ENCODE results near the gene AHCYL1.
"Not testable (repeated sequence)": the region's sequence is repeated elsewhere in the genome, so short reads cannot be mapped to it uniquely, and the experiment has no call there.

The AHCYL1 gene

DNA sequence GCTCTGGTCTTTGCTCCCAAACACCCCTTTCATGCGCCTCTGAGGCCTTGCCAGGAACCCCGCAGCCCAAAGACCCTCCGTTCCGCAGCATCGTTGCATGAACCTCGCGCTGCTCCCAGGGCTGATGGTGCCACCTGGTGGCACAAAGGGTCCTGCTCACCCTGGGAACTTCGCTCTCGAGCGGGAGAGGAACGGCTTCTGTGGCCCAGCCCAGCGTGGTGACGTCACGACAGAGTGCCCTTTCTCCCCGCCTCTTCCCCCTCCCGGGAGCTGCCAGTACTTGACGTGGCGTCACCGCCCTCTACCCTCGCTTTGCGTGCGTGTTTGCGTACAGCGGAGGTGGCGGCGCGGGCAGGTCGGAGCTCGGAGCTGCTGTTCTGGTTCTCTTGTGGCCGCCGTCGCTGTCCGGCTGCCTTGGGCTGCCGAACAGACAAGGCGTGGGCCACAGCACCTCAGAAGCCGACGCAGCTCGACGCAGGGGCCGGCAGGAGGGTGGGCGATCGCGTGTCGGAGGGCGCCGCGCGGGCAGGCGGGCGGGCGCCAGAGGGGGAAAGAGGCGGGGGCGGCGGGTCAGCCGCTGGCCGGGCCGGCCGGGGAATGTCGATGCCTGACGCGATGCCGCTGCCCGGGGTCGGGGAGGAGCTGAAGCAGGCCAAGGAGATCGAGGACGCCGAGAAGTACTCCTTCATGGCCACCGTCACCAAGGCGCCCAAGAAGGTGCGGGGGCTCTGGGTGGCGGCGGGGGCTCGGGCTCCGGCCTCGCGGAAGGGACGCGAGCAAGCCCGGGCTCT, at the start of gene AHCYL1:
Gene AHCYL1, plus strand, starts transcription at position 310 of the 791 bp plus-strand sequence. Its CDS starts 288 bp downstream, at position 598.
- peak; percentile 98 for DNase-seq (ENCODE audit: low spot score)

- DNase-seq (ENCODE audit: low spot score), result no peak
These were observed 49.1 kb upstream of the AHCYL1 start for GRCh38 chr1:109935451-109935900.

DNA sequence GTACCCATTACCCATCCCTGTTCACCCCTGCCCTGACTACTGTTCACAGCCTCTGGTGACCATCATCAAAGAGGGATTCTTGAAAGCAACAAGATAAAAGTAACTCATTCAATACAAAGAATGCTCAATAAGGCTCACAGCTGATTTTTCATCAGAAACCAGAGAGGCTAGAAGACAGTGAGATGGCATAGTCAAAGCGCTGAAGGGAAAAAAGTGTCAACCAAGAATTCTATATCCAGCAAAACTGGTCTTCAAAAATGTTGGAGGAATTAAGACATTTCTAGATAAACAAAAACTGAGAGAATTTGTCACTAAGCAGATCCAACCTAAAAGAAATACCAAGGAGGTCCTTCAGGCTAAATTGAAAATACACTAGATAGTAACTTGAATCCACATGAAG, 46.8 kb upstream of the AHCYL1 start:
- DNase-seq (ENCODE audit: low spot score), result no peak

GRCh38 chr1:109938556-109938955, 46.0 kb upstream of the AHCYL1 start:
- no peak for DNase-seq (ENCODE audit: low spot score)

GRCh38 chr1:109942434-109942833, 42.1 kb upstream of the AHCYL1 start:
- no peak for DNase-seq (ENCODE audit: low spot score)

GRCh38 chr1:109944541-109944940, 40.0 kb upstream of the AHCYL1 start:
- no peak for DNase-seq (ENCODE audit: low spot score)

DNA sequence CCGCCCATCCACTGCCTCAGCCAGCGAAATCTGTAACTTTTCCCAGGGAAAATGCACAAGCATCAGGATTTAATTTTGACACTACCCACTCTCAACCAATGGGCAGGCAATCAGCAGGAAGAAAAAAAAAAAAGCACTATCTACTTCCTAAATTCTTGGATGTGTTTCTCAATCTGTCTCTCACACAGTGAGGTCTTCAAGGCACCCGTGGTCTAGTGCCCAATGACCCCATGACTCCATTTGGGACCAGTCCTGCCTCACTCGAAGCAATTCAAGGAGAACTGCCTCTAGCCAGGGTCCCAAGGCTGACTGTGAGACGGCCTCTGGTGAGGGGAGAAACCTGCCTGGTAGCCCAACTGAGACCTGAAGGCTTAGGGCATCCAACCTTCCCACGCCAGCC, 38.1 kb upstream of the AHCYL1 start:
- DNase-seq (ENCODE audit: low spot score), result no peak

DNA sequence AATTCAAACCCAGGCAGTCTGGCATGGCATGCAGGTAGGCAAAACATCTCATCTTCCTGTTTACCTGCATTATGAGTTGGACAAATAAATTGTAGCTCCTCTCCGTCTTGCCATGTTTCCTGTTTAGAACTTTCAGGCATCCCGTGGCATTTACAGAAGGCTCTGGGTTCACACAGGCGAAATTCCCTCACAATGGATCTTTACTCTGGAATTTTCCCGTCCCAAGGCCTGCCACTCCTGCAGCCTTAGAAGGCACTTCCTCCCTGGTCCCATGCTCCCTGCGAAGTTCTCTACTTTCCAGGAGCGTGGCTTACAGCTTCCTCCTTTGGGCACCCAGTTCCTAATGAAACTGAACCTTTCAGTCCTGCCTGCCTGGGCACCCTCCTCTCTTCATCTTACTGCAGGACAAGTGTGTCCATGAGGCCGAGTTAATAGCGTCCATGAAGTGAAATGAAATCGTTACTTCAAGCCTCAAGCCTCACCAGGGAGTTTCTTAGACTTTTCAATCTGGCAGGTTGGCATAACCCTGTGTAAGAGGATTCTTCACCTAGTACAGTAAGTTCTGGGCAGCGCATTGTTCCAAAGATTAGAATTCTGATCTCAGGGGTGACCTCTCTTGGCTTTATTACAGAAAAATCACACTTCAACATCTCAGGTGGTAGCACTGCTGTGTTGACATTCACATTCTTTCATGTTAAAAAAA, 36.8 kb upstream of the AHCYL1 start:
- DNase-seq (ENCODE audit: low spot score), result no peak

DNA sequence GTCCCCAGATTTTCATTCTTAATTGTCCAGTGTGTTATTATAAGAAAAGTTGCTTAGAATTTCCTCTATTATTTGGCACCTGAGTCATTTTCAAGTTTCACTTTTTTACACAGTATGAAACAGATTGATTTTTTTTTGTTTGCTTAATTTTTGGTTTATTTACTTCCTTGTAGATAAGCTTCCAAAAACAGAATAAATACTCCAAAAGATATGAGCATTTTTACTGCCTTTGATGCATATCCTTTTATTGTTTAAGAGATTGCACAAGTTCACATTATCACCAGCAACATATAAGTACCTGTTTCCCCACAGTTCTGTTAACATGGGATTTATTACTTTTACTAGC, 36.3 kb upstream of the AHCYL1 start:
- DNase-seq (ENCODE audit: low spot score), result no peak

DNA sequence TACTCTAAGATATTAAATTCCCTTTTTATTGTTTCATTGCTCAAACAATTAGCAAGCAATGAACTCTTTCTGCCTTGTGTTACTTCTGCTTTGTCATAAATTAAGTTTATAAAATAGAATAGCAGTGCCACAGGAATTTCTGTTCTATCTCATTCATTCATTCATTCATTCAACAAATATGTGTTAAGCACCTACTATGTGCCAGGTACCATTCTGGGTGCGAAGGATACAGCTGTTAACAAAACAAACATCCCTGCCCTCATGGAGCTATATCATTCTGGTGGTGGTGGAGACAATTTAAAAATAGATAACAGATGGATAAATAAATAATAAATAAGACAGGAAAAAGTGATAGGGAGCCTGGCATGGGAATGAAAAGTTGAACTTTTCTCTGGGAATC, 34.5 kb upstream of the AHCYL1 start:
- DNase-seq (ENCODE audit: low spot score), result no peak

- no peak for DNase-seq (ENCODE audit: low spot score)
These were observed 34.1 kb upstream of the AHCYL1 start for GRCh38 chr1:109950509-109950908.

- DNase-seq (ENCODE audit: low spot score), result not testable (repeated sequence)
These were observed 33.1 kb upstream of the AHCYL1 start for GRCh38 chr1:109951501-109951900.

GRCh38 chr1:109954041-109954512, 30.5 kb upstream of the AHCYL1 start:
- DNase-seq (ENCODE audit: low spot score), result no peak

- no peak for DNase-seq (ENCODE audit: low spot score)
These were observed 25.0 kb upstream of the AHCYL1 start for GRCh38 chr1:109959632-109959973.

GRCh38 chr1:109959974-109960744, 24.4 kb upstream of the AHCYL1 start:
- DNase-seq (ENCODE audit: low spot score), result no peak

DNA sequence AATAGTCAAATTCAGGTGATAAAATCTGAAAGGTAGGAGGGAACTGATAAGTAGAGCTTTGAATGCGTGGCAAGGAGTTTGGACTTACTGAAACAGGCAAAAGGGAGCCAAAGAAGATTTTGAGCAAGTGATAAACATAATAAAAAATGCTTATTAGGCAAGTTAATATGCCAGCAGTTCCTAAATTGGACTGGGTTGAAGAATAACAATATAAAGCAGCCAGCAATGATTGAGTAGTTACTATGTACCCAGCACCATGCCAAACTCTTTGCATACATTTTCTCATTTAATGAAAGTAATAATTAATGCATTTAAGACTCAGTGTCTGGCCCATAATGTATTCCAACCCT, 23.8 kb upstream of the AHCYL1 start:
- no peak for DNase-seq (ENCODE audit: low spot score)

GRCh38 chr1:109963864-109964263, 20.7 kb upstream of the AHCYL1 start:
- no peak for DNase-seq (ENCODE audit: low spot score)

- DNase-seq (ENCODE audit: low spot score), result no peak
These were observed 15.3 kb upstream of the AHCYL1 start for GRCh38 chr1:109969146-109969829.

DNA sequence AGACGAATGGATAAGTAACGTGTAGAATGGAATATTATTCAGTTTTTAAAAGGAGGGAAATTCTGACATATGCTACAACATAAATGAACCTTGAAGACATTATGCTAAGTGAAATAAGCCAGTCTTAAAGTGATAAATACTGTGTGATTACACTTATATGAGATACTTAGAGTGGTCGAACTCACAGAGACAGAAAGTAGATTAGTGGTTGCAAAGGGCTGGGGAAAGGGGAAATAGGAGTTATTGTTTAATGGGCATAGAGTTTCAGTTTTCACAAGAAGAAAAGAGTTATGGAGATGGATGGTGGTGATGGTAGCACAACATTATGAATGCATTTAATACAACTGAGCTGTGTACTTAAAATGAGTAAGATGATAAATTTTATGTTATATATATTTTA, 14.7 kb upstream of the AHCYL1 start:
- no peak for DNase-seq (ENCODE audit: low spot score)

- no peak for DNase-seq (ENCODE audit: low spot score)
These were observed 13.0 kb upstream of the AHCYL1 start for GRCh38 chr1:109971559-109971958.

GRCh38 chr1:109974191-109974590, 10.4 kb upstream of the AHCYL1 start:
- no peak for DNase-seq (ENCODE audit: low spot score)

GRCh38 chr1:109975718-109976117, 8.8 kb upstream of the AHCYL1 start:
- no peak for DNase-seq (ENCODE audit: low spot score)
